ENCODE results near the gene S100A4.
A peak's percentile ranks its signal among the peaks of the same experiment; 100 is the strongest.
"Not testable (repeated sequence)": the region's sequence is repeated elsewhere in the genome, so short reads cannot be mapped to it uniquely, and the experiment has no call there.

The S100A4 gene

DNA sequence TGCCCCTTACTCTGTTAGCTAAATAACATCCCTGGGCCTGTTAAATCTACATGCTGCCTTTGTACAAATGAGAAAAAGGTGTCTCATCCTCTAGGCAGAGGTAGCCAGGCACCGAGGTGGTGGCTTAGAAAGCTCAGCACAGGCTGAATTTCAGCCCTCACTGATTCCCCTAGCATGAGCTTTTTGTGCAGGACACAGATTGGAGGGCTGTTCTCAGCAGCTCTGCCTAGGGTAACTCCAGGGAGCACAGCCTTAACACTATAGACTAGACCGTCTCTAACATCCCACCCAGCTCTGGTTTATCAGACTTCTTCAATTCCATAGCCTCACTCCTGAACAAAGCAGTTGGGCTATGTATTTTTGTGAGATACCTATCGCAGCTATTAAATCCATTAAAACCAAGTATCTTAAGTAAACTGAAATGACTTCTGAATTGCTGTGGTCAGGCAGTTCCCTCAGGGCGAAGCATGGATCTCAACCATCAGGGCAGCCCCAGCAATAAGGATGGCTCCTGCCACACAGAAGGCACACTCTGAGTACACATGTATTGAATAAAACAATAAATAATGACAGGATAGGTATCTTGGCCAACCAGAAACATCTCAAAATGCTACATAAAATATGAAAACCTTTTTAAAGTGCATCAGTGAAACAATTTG is 24.7 kb downstream of the S100A4 start:
- Histone ChIP-seq H3K9me3 (ENCODE audit: severe bottlenecking) (peaks cover 2% of the 10 kb centered on the region), H3K27ac (no peak overlapping the region), H3K27me3 (ENCODE audit: insufficient read depth, low read depth, severe bottlenecking) (no peaks in the 10 kb centered on the region), H3K4me3 (ENCODE audit: low read depth, low read length) (no peak overlapping the region), H3K36me3 (no peaks in the 10 kb centered on the region)
- peak; percentile 36 for DNase-seq
- TF ChIP-seq, protein P1, sequence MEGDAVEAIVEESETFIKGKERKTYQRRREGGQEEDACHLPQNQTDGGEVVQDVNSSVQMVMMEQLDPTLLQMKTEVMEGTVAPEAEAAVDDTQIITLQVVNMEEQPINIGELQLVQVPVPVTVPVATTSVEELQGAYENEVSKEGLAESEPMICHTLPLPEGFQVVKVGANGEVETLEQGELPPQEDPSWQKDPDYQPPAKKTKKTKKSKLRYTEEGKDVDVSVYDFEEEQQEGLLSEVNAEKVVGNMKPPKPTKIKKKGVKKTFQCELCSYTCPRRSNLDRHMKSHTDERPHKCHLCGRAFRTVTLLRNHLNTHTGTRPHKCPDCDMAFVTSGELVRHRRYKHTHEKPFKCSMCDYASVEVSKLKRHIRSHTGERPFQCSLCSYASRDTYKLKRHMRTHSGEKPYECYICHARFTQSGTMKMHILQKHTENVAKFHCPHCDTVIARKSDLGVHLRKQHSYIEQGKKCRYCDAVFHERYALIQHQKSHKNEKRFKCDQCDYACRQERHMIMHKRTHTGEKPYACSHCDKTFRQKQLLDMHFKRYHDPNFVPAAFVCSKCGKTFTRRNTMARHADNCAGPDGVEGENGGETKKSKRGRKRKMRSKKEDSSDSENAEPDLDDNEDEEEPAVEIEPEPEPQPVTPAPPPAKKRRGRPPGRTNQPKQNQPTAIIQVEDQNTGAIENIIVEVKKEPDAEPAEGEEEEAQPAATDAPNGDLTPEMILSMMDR (IDR thresholded peaks at IDR 0.05; ENCODE audit: low read depth, low read length) = no peak

DNA sequence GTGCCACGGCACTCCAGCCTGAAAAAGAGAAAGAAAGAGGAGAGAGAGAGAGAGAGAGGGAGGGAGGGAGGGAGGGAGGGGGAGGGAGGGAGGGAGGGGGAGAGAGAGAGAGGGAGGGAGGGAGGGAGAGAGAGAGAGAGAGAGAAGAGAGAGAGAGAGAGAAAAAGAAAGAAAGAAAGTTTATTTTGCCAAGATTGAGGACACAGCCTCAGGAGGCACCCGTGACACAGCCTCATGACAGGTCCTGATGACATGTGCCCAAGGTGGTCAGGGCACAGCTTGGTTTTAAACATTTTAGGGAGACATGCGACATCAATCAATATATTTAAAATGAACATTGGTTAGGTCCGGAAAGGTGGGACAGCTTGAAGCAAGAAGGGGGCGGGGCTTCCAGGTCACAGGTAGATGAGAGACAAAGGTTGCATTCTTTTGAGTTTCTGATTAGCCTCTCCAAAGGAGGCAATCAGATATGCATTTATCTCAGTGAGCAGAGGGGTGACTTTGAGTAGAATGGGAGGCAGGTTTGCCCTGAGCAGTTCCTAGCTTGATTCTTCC is 25.4 kb downstream of the S100A4 start:
- H3K27ac ChIP-seq; H3K36me3 ChIP-seq; H3K27me3 ChIP-seq (ENCODE audit: insufficient read depth, low read depth, severe bottlenecking); H3K4me3 ChIP-seq (ENCODE audit: low read depth, low read length); H3K9me3 ChIP-seq (ENCODE audit: severe bottlenecking): not testable (repeated sequence)
- peak; percentile 7 for DNase-seq

DNA sequence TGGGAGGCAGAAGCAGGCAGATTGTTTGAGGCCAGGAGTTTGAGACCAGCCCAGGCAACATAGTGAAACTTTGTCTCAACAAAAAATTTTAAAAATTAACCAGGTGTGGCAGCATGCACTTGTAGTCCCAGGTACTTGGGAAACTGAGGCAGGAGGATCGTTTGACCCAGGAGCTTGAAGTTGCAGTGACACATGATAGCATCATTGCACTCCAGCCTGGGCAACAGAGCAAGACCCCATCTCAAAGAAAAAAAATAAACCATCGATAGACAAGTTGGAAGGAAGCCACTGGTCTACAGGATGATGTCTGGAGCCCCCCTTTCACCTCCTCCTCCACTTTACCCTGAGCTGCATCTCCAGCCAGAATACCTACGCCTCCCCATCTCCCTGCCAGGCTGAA is 26.4 kb downstream of the S100A4 start:
- Histone ChIP-seq H3K9me3 (ENCODE audit: severe bottlenecking) (peaks cover 2% of the 10 kb centered on the region), H3K4me3 (ENCODE audit: low read depth, low read length) (no peak overlapping the region), H3K27ac (no peak overlapping the region), H3K27me3 (ENCODE audit: insufficient read depth, low read depth, severe bottlenecking) (no peaks in the 10 kb centered on the region), H3K36me3 (no peaks in the 10 kb centered on the region)
- TF ChIP-seq, protein P1 (IDR thresholded peaks at IDR 0.05; ENCODE audit: low read depth, low read length) = no peak
- peak; percentile 1 for DNase-seq

DNA sequence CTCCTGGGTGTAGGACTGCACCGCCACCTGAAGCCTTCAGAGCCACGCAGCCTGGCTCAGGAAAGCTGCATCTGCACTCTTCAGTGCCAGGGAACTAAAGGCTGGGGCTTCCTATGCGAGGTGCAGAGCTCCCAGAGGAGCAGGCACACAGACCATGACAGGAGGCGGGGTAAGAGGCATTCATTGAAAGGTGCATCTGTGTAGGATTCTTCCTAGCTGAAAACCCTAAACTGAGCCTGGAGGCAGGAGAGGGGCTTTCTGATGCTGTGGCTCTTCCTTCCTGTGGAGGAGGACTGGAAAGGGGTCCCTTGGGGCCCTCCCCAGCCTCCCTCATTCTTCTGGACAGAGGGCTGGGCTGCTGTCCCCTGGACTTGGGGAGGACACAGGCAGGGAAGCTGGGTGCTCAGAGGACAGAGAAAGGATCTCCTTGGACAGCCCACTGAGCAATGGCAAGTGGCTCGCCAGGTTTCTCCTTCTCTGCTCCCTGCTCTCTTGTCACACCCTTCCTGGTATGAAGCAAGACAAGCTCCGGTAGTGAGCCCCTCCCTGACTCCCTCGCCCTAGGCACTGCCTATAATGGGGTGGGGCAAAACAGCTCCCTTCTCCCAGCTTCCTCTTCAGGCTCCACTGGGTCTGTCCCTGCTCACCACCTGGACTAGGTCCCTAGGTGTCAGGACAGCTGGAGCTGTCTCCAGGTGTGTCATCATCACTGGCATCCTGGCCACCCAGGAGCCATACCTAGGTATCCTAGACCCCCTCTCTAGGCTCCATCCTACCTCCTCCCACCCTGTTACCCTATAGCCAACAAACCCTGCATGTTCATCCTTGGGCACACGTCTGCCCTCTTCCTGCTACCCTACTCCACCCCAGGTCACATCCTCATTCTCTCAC is 29.9 kb downstream of the S100A4 start:
- no peaks in the 10 kb centered on the region for H3K36me3 ChIP-seq
- no peaks in the 10 kb centered on the region for H3K27me3 ChIP-seq (ENCODE audit: insufficient read depth, low read depth, severe bottlenecking)
- H3K27ac ChIP-seq = no peak overlapping the region; the same call in 1 of the 2 replicates
- TF ChIP-seq, protein P1 (IDR thresholded peaks at IDR 0.05; ENCODE audit: low read depth, low read length) = no peak
- H3K4me3 ChIP-seq (ENCODE audit: low read depth, low read length) = no peak overlapping the region
- H3K9me3 ChIP-seq (ENCODE audit: severe bottlenecking) = no peaks in the 10 kb centered on the region
- no peak for DNase-seq

DNA sequence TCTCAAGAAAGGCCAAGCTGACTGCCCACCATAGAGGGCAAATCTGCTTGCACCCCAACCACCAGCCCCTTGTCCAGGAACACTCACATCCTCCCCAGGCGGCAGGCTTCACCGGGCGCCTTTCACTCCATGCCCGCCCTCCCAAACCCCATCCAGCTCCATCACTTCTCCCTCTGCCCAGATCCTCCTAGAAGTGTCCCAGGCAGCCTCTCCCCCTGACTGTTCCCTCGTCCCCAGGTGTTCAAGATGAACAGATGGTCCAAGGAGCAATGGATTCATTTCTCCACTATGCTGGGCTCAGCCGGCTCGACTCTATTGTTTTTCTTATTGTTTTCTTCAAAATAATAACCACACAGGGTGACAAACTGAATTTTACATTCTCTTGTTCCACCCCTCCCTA is 31.9 kb downstream of the S100A4 start:
- no peak for DNase-seq
- TF ChIP-seq, protein P1 (IDR thresholded peaks at IDR 0.05; ENCODE audit: low read depth, low read length) = no peak
- Histone ChIP-seq H3K27ac (no peak overlapping the region), H3K9me3 (ENCODE audit: severe bottlenecking) (no peaks in the 10 kb centered on the region), H3K36me3 (no peaks in the 10 kb centered on the region), H3K4me3 (ENCODE audit: low read depth, low read length) (no peak overlapping the region), H3K27me3 (ENCODE audit: insufficient read depth, low read depth, severe bottlenecking) (no peaks in the 10 kb centered on the region)

DNA sequence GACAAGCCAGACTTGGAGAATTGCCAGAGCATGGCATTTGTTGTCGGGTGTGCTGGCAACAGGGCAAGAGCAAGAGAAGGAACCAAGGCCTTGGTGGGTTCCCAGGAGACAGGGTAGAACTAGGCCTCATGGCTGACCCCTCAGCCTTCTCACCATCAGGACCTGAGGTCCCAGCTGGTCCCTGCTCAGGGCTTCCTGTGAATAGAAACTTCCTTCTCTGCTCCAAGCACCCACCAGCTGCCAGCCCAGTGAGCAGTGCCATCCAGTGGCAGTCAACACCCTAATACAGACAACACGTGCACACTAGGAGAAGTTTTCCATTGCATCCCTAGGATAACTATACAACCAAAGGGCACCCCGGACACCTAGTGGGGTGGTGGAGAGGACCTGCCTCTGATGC is 32.6 kb downstream of the S100A4 start:
- no peak overlapping the region for H3K27ac ChIP-seq
- no peaks in the 10 kb centered on the region for H3K27me3 ChIP-seq (ENCODE audit: insufficient read depth, low read depth, severe bottlenecking)
- peak; percentile 43 for DNase-seq
- no peaks in the 10 kb centered on the region for H3K9me3 ChIP-seq (ENCODE audit: severe bottlenecking)
- H3K4me3 ChIP-seq (ENCODE audit: low read depth, low read length) = no peak overlapping the region
- no peaks in the 10 kb centered on the region for H3K36me3 ChIP-seq
- TF ChIP-seq, protein P1 (IDR thresholded peaks at IDR 0.05; ENCODE audit: low read depth, low read length) = peak; percentile 43; the same call in 1 of the 2 replicates
